Activated CD4-positive, alpha-beta memory T cell treated with anti-CD3 and anti-CD28 coated beads for 36 hours (primary cell): ENCODE measurements around the gene RCN2. TPM values are rescaled to one million over a fixed set of nuclear protein-coding genes. Genes with fewer than 3 reads are reported as not detected.
A peak's percentile ranks its signal among the peaks of the same experiment; 100 is the strongest.
"Not testable (repeated sequence)": the region's sequence is repeated elsewhere in the genome, so short reads cannot be mapped to it uniquely, and the experiment has no call there.

ENCODE experiments used
- CTCF ChIA-PET: fragments of 350-600 bp; sonication (Branson Sonifier 250); formaldehyde crosslinking; loops from one replicate; lab custom pipeline; 2021; ENCODE audit warnings: antibody characterized with exemption, inconsistent platforms; lab: Charles Lee
- POLR2A ChIA-PET: fragments of 350-600 bp; sonication (Branson Sonifier 250); formaldehyde crosslinking; loops from one replicate; lab custom pipeline; 2021; ENCODE audit warnings: antibody characterized with exemption; lab: Charles Lee
- DNase-seq: peaks from one replicate; pipeline ENCODE4 v3.0.0-alpha.2; 2020
- H3K27ac Mint-ChIP-seq: one replicate; pipeline ENCODE4 v1.8.0; 2021; ENCODE audit warnings: mixed read lengths
- H3K27me3 Mint-ChIP-seq: one replicate; pipeline ENCODE4 v1.8.0; 2021; ENCODE audit warnings: mixed read lengths
- H3K36me3 Mint-ChIP-seq: one replicate; pipeline ENCODE4 v1.8.0; 2021; ENCODE audit warnings: mixed read lengths
- H3K4me1 Mint-ChIP-seq: one replicate; pipeline ENCODE4 v1.8.0; 2021; ENCODE audit warnings: low read depth, mixed read lengths
- H3K4me3 Mint-ChIP-seq: one replicate; pipeline ENCODE4 v1.8.0; 2021; ENCODE audit warnings: mild to moderate bottlenecking, mixed read lengths
- H3K9me3 Mint-ChIP-seq: one replicate; pipeline ENCODE4 v1.8.0; 2021; ENCODE audit warnings: mixed read lengths
- intact Hi-C: fragments of 100-400 bp; cut with micrococcal nuclease; formaldehyde crosslinking; loops from one replicate; pipeline ENCODE4 v1.15.1; 2023
- total RNA-seq, 2 experiments: library from RNA; stranded (reverse); gene quantifications; one replicate each; pipeline ENCODE4 v1.2.3, GENCODE V29; 2021

Gene RCN2
- total RNA-seq, 2 experiments from 2014 or later: 27.0 to 27.6 TPM

GRCh38 chr15:76962337-76963013 lies 30.9 kb downstream of the RCN2 start:
- H3K27me3 Mint-ChIP-seq: peaks cover 5% of the 10 kb centered on the region
- no peaks in the 10 kb centered on the region for H3K9me3 Mint-ChIP-seq
- no peak overlapping the region for H3K4me3 Mint-ChIP-seq
- CTCF ChIA-PET: interaction anchor here (1.1 to 1.4 kb wide), 3 partner anchors 11 to 581 kb away, joined by 3 to 4 read pairs (median 4); no protein-coding TSS in a partner anchor
- POLR2A ChIA-PET: no interaction called here
- no peaks in the 10 kb centered on the region for H3K36me3 Mint-ChIP-seq
- H3K27ac Mint-ChIP-seq: no peak overlapping the region
- no peak for DNase-seq
- intact Hi-C loops: no loop called here
- H3K4me1 Mint-ChIP-seq: no peaks in the 10 kb centered on the region

- POLR2A ChIA-PET: no interaction called here
- no peaks in the 10 kb centered on the region for H3K36me3 Mint-ChIP-seq
- no peak overlapping the region for H3K27ac Mint-ChIP-seq
- no peaks in the 10 kb centered on the region for H3K9me3 Mint-ChIP-seq
- no peaks in the 10 kb centered on the region for H3K4me1 Mint-ChIP-seq
- no peak overlapping the region for H3K4me3 Mint-ChIP-seq
- H3K27me3 Mint-ChIP-seq: peaks cover 5% of the 10 kb centered on the region
- CTCF ChIA-PET: interaction anchor here (1.1 kb wide), 2 partner anchors 10 to 580 kb away, joined by 4 read pairs; no protein-coding TSS in a partner anchor
- intact Hi-C loops: no loop called here
- no peak for DNase-seq
Observed at GRCh38 chr15:76963596-76963995, 32.0 kb downstream of the RCN2 start.

- no peak for DNase-seq
- H3K9me3 Mint-ChIP-seq: no peaks in the 10 kb centered on the region
- CTCF ChIA-PET: no interaction called here
- H3K27ac Mint-ChIP-seq: no peak overlapping the region
- no peak overlapping the region for H3K4me3 Mint-ChIP-seq
- intact Hi-C loops: no loop called here
- POLR2A ChIA-PET: no interaction called here
- H3K36me3 Mint-ChIP-seq: no peaks in the 10 kb centered on the region
- H3K27me3 Mint-ChIP-seq: peaks cover 5% of the 10 kb centered on the region
- H3K4me1 Mint-ChIP-seq: no peaks in the 10 kb centered on the region
Observed at GRCh38 chr15:76964157-76964556, 32.6 kb downstream of the RCN2 start.

- DNase-seq, H3K36me3 Mint-ChIP-seq, H3K9me3 Mint-ChIP-seq, POLR2A ChIA-PET, intact Hi-C loops, H3K4me3 Mint-ChIP-seq, CTCF ChIA-PET, H3K27ac Mint-ChIP-seq, H3K27me3 Mint-ChIP-seq, H3K4me1 Mint-ChIP-seq: not testable (repeated sequence)
Observed at GRCh38 chr15:76966051-76966450, 34.5 kb downstream of the RCN2 start.

- H3K4me1 Mint-ChIP-seq: no peaks in the 10 kb centered on the region
- intact Hi-C loops: no loop called here
- peaks cover 4% of the 10 kb centered on the region for H3K27me3 Mint-ChIP-seq
- CTCF ChIA-PET: no interaction called here
- H3K27ac Mint-ChIP-seq: no peak overlapping the region
- no peak overlapping the region for H3K4me3 Mint-ChIP-seq
- POLR2A ChIA-PET: no interaction called here
- no peak for DNase-seq
- H3K9me3 Mint-ChIP-seq: no peaks in the 10 kb centered on the region
- no peaks in the 10 kb centered on the region for H3K36me3 Mint-ChIP-seq
Observed at GRCh38 chr15:76967067-76967466, 35.5 kb downstream of the RCN2 start.

GRCh38 chr15:76968306-76968705 lies 36.8 kb downstream of the RCN2 start:
- intact Hi-C loops: no loop called here
- Mint-ChIP-seq H3K27me3 (peaks cover 4% of the 10 kb centered on the region), H3K27ac (no peak overlapping the region), H3K4me3 (no peak overlapping the region), H3K9me3 (no peaks in the 10 kb centered on the region), H3K4me1 (no peaks in the 10 kb centered on the region), H3K36me3 (no peaks in the 10 kb centered on the region)
- ChIA-PET POLR2A (no interaction called here), CTCF (no interaction called here)
- no peak for DNase-seq

GRCh38 chr15:76972389-76973361 lies 41.1 kb downstream of the RCN2 start:
- DNase-seq: no peak
- Mint-ChIP-seq H3K27ac (no peak overlapping the region), H3K4me3 (no peak overlapping the region), H3K27me3 (no peaks in the 10 kb centered on the region), H3K9me3 (no peaks in the 10 kb centered on the region), H3K4me1 (peaks cover 18% of the 10 kb centered on the region), H3K36me3 (no peaks in the 10 kb centered on the region)
- intact Hi-C loops: loop anchor here (1.0 to 10.0 kb wide), 4 partner anchors 50 to 572 kb away; no protein-coding TSS in a partner anchor
- ChIA-PET POLR2A (no interaction called here), CTCF (interaction anchor here (0.6 to 4.7 kb wide), 53 partner anchors 10 to 782 kb away, joined by 3 to 77 read pairs (median 5); partner anchors contain the start of gene PSTPIP1)

- CTCF ChIA-PET: interaction anchor here (0.6 to 4.7 kb wide), 55 partner anchors 9 to 1266 kb away, joined by 3 to 77 read pairs (median 4); partner anchors contain the start of genes PSTPIP1 and TSPAN3
- peaks cover 18% of the 10 kb centered on the region for H3K4me1 Mint-ChIP-seq
- H3K4me3 Mint-ChIP-seq: no peak overlapping the region
- no peaks in the 10 kb centered on the region for H3K27me3 Mint-ChIP-seq
- intact Hi-C loops: loop anchor here (1.0 to 10.0 kb wide), 4 partner anchors 49 to 571 kb away; no protein-coding TSS in a partner anchor
- DNase-seq: peak; percentile 82
- H3K27ac Mint-ChIP-seq: no peak overlapping the region
- no peaks in the 10 kb centered on the region for H3K9me3 Mint-ChIP-seq
- POLR2A ChIA-PET: no interaction called here
- H3K36me3 Mint-ChIP-seq: no peaks in the 10 kb centered on the region
Observed at GRCh38 chr15:76973362-76973743, 41.8 kb downstream of the RCN2 start.

- intact Hi-C loops: loop anchor here (1.0 to 10.0 kb wide), 5 partner anchors 15 to 571 kb away; no protein-coding TSS in a partner anchor
- CTCF ChIA-PET: interaction anchor here (0.6 to 4.7 kb wide), 54 partner anchors 9 to 1267 kb away, joined by 3 to 77 read pairs (median 4); partner anchors contain the start of genes PSTPIP1 and TSPAN3
- POLR2A ChIA-PET: no interaction called here
- DNase-seq: no peak
- no peak overlapping the region for H3K27ac Mint-ChIP-seq
- H3K27me3 Mint-ChIP-seq: no peaks in the 10 kb centered on the region
- peaks cover 18% of the 10 kb centered on the region for H3K4me1 Mint-ChIP-seq
- no peaks in the 10 kb centered on the region for H3K36me3 Mint-ChIP-seq
- no peak overlapping the region for H3K4me3 Mint-ChIP-seq
- H3K9me3 Mint-ChIP-seq: no peaks in the 10 kb centered on the region
Observed at GRCh38 chr15:76973906-76974305, 42.4 kb downstream of the RCN2 start.

- no peaks in the 10 kb centered on the region for H3K27me3 Mint-ChIP-seq
- H3K4me1 Mint-ChIP-seq: peaks cover 18% of the 10 kb centered on the region
- CTCF ChIA-PET: interaction anchor here (0.5 to 4.7 kb wide), 17 partner anchors 14 to 569 kb away, joined by 3 to 77 read pairs (median 13); partner anchors contain the start of genes PSTPIP1 and TSPAN3
- H3K9me3 Mint-ChIP-seq: no peaks in the 10 kb centered on the region
- POLR2A ChIA-PET: no interaction called here
- no peak overlapping the region for H3K4me3 Mint-ChIP-seq
- no peak overlapping the region for H3K27ac Mint-ChIP-seq
- peak; percentile 35 for DNase-seq
- intact Hi-C loops: loop anchor here (2.0 to 10.0 kb wide), 4 partner anchors 14 to 570 kb away; no protein-coding TSS in a partner anchor
- no peaks in the 10 kb centered on the region for H3K36me3 Mint-ChIP-seq
Observed at GRCh38 chr15:76974456-76975036, 43.0 kb downstream of the RCN2 start.

GRCh38 chr15:76976141-76976540 lies 44.6 kb downstream of the RCN2 start:
- intact Hi-C loops: loop anchor here (2.0 to 10.0 kb wide), 3 partner anchors 19 to 569 kb away; partner anchors contain the start of gene PSTPIP1
- Mint-ChIP-seq H3K9me3 (no peaks in the 10 kb centered on the region), H3K4me3 (no peak overlapping the region), H3K27ac (peak overlapping the region; percentile 53), H3K36me3 (no peaks in the 10 kb centered on the region), H3K27me3 (no peaks in the 10 kb centered on the region), H3K4me1 (peaks cover 18% of the 10 kb centered on the region)
- no peak for DNase-seq
- ChIA-PET POLR2A (interaction anchor here (2.1 kb wide), 1 partner anchor 19 kb away, joined by 5 read pairs; the partner anchor contains the start of gene PSTPIP1), CTCF (interaction anchor here (0.6 to 4.7 kb wide), 8 partner anchors 11 to 567 kb away, joined by 3 to 77 read pairs (median 3); no protein-coding TSS in a partner anchor)
